ENCODE data around the gene ANAPC1. TPM values are rescaled to one million over a fixed set of nuclear protein-coding genes. Genes with fewer than 3 reads are reported as not detected.

The ANAPC1 gene
- polyA plus RNA-seq, 1 of the 3 experiments (the other 2 are of a cell fraction): 16.0 TPM

GRCh38 chr2:111919794-111920608 is 36.0 kb upstream of the ANAPC1 start:
- WGBS (ENCODE audit: low lambda C conversion rate): 88% methylated on average over 8 of the region's 8 CpGs
- CTCF ChIA-PET: interaction anchor here (0.8 to 2.0 kb wide), 7 partner anchors 10 to 128 kb away, joined by 3 to 8 read pairs (median 5); no protein-coding TSS in a partner anchor
- Histone ChIP-seq H3K4me1 (ENCODE audit: control insufficient read depth in 1 of 2, insufficient read depth in 2 of 2, low read depth in 1 of 2, low read length in 1 of 2) (peaks cover 13 to 38% of the 10 kb centered on the region in 2 experiments), H3K27ac (ENCODE audit: low read depth in 2 of 2, low read length in 1 of 2) (no peak overlapping the region; a peak in 1 of 4 replicates), H3K27me3 (ENCODE audit: insufficient read depth) (no peaks in the 10 kb centered on the region), H3K36me3 (replicated peaks in 1 of 2; ENCODE audit: control insufficient read depth in 1 of 2, insufficient read depth in 2 of 2, low read length in 1 of 2) (no peaks in the 10 kb centered on the region), H4K20me1 (ENCODE audit: insufficient read depth) (peaks cover 6% of the 10 kb centered on the region; the same call in 1 of the 2 replicates), H3K9ac (no peak overlapping the region), H3K79me2 (ENCODE audit: insufficient read depth) (no peaks in the 10 kb centered on the region), H3K9me3 (no peaks in the 10 kb centered on the region), H3K4me2 (no peak overlapping the region), H3F3A (replicated peaks; ENCODE audit: insufficient read depth) (no peaks in the 10 kb centered on the region), H3K9me2 (no peaks in the 10 kb centered on the region), H3K4me3 (ENCODE audit: low read depth in 2 of 2, low read length in 1 of 2) (no peak overlapping the region), H2AFZ (ENCODE audit: low read depth) (no peak overlapping the region)
- no peak for DNase-seq
- TF ChIP-seq CHD2 (IDR thresholded peaks at IDR 0.05; ENCODE audit: low read length, partially characterized antibody) (no peak), NFIC (IDR thresholded peaks at IDR 0.05; ENCODE audit: borderline replicate concordance) (0 out of 2 replicates have a peak, but pooled peaks have one; percentile 10)
- POLR2A ChIA-PET: no interaction called here

DNA sequence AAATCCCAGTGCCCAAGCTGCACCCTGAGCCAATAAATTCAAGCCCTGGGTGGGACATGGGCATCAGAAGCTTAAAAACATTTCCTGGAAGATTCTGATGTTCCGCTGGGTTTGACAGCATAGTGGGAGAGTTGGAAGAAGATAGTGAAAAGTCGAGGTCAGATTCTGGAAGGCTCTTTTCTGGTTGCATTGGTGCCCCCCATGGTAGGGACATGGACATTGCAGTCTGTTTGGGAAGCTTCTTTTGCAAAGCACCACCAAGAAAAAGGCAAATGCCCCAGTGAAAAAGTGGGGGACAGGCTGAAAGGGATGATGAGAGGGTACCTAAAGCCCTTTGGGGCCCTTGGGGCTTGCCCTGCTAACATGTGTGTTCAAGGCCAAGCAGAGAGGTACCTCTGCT is 35.4 kb upstream of the ANAPC1 start:
- WGBS (ENCODE audit: low lambda C conversion rate): 50% methylated on average over 2 of the region's 2 CpGs
- Histone ChIP-seq H3K4me2 (peak overlapping the region; percentile 45; the same call in 1 of the 2 replicates), H3K27me3 (ENCODE audit: insufficient read depth) (no peaks in the 10 kb centered on the region), H4K20me1 (ENCODE audit: insufficient read depth) (peaks cover 6% of the 10 kb centered on the region; the same call in 1 of the 2 replicates), H3K27ac (ENCODE audit: low read depth in 2 of 2, low read length in 1 of 2) (peak overlapping the region in 1 of 2 experiments; percentile 69; a peak in 1 of 4 replicates), H3K9me3 (no peaks in the 10 kb centered on the region), H3K79me2 (ENCODE audit: insufficient read depth) (no peaks in the 10 kb centered on the region), H3K4me3 (ENCODE audit: low read depth in 2 of 2, low read length in 1 of 2) (no peak overlapping the region), H3K9me2 (no peaks in the 10 kb centered on the region), H3K36me3 (replicated peaks in 1 of 2; ENCODE audit: control insufficient read depth in 1 of 2, insufficient read depth in 2 of 2, low read length in 1 of 2) (no peaks in the 10 kb centered on the region), H2AFZ (ENCODE audit: low read depth) (no peak overlapping the region), H3F3A (replicated peaks; ENCODE audit: insufficient read depth) (peaks cover 6% of the 10 kb centered on the region), H3K4me1 (ENCODE audit: control insufficient read depth in 1 of 2, insufficient read depth in 2 of 2, low read depth in 1 of 2, low read length in 1 of 2) (peaks cover 13 to 38% of the 10 kb centered on the region in 2 experiments), H3K9ac (no peak overlapping the region)
- TF ChIP-seq, protein P1, sequence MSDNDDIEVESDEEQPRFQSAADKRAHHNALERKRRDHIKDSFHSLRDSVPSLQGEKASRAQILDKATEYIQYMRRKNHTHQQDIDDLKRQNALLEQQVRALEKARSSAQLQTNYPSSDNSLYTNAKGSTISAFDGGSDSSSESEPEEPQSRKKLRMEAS (IDR thresholded peaks at IDR 0.05; ENCODE audit: low read depth): no peak
- TF ChIP-seq FOSL2 (IDR thresholded peaks at IDR 0.05; ENCODE audit: borderline replicate concordance, low read depth) (no peak), ELF1 (IDR thresholded peaks at IDR 0.05) (no peak), GABPA (IDR thresholded peaks at IDR 0.05; ENCODE audit: low read depth) (no peak), NFIC (IDR thresholded peaks at IDR 0.05; ENCODE audit: borderline replicate concordance) (no peak), FOXM1 (IDR thresholded peaks at IDR 0.05; ENCODE audit: low read depth) (no peak), SIN3A (IDR thresholded peaks at IDR 0.05; ENCODE audit: borderline replicate concordance, low read depth, low read length) (no peak), MXI1 (IDR thresholded peaks at IDR 0.05; ENCODE audit: low read depth, low read length) (no peak), USF1 (IDR thresholded peaks at IDR 0.05; ENCODE audit: borderline replicate concordance, low read depth) (no peak), GATA2 (CRISPR knock-in tag; IDR thresholded peaks at IDR 0.05) (no peak), MEF2A (IDR thresholded peaks at IDR 0.05; ENCODE audit: borderline replicate concordance, low read depth) (no peak)
- TF ChIP-seq, protein P2, sequence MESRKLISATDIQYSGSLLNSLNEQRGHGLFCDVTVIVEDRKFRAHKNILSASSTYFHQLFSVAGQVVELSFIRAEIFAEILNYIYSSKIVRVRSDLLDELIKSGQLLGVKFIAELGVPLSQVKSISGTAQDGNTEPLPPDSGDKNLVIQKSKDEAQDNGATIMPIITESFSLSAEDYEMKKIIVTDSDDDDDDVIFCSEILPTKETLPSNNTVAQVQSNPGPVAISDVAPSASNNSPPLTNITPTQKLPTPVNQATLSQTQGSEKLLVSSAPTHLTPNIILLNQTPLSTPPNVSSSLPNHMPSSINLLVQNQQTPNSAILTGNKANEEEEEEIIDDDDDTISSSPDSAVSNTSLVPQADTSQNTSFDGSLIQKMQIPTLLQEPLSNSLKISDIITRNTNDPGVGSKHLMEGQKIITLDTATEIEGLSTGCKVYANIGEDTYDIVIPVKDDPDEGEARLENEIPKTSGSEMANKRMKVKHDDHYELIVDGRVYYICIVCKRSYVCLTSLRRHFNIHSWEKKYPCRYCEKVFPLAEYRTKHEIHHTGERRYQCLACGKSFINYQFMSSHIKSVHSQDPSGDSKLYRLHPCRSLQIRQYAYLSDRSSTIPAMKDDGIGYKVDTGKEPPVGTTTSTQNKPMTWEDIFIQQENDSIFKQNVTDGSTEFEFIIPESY (IDR thresholded peaks at IDR 0.05; ENCODE audit: borderline replicate concordance, low read depth): no peak
- TF ChIP-seq, protein P3, sequence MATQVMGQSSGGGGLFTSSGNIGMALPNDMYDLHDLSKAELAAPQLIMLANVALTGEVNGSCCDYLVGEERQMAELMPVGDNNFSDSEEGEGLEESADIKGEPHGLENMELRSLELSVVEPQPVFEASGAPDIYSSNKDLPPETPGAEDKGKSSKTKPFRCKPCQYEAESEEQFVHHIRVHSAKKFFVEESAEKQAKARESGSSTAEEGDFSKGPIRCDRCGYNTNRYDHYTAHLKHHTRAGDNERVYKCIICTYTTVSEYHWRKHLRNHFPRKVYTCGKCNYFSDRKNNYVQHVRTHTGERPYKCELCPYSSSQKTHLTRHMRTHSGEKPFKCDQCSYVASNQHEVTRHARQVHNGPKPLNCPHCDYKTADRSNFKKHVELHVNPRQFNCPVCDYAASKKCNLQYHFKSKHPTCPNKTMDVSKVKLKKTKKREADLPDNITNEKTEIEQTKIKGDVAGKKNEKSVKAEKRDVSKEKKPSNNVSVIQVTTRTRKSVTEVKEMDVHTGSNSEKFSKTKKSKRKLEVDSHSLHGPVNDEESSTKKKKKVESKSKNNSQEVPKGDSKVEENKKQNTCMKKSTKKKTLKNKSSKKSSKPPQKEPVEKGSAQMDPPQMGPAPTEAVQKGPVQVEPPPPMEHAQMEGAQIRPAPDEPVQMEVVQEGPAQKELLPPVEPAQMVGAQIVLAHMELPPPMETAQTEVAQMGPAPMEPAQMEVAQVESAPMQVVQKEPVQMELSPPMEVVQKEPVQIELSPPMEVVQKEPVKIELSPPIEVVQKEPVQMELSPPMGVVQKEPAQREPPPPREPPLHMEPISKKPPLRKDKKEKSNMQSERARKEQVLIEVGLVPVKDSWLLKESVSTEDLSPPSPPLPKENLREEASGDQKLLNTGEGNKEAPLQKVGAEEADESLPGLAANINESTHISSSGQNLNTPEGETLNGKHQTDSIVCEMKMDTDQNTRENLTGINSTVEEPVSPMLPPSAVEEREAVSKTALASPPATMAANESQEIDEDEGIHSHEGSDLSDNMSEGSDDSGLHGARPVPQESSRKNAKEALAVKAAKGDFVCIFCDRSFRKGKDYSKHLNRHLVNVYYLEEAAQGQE (IDR thresholded peaks at IDR 0.05; ENCODE audit: low read depth, low read length): no peak
- POLR2A ChIA-PET: no interaction called here
- DNase-seq: no peak
- CTCF ChIA-PET: interaction anchor here (0.8 to 2.0 kb wide), 9 partner anchors 10 to 129 kb away, joined by 3 to 8 read pairs (median 5); no protein-coding TSS in a partner anchor

Data from SK-N-SH (cell line).